Right lobe of liver (tissue), 6 donors: ENCODE results near the gene DDA1. TPM values are rescaled to one million over a fixed set of nuclear protein-coding genes. Genes with fewer than 3 reads are reported as not detected.

Experiments used
- ATAC-seq, 4 donors: fragments of 200-7000 bp; cut with Tn5 transposase; one replicate each; pipeline ENCODE4 v1.9.1; 2020; ENCODE audit warnings: mild to moderate bottlenecking in 4 of 4, moderate library complexity in 4 of 4
- DNase-seq, 3 donors: peaks; one replicate each; pipeline ENCODE4 v3.0.0-alpha.2; 2020
- H3K27ac ChIP-seq, 3 donors: fragments of 200-600 bp; one replicate each; pipeline ENCODE4 v1.8.0; 2022
- H3K27me3 ChIP-seq, 2 donors: fragments of 200-600 bp; one replicate each; pipeline ENCODE4 v1.8.0; 2022
- H3K36me3 ChIP-seq, 4 donors: fragments of 200-600 bp; sonication (generic) in 1 of 4; one replicate each; pipeline versions ENCODE4 v1.5.1 to v1.8.0; 2017 to 2022; ENCODE audit warnings: control low read depth in 1 of 4
- H3K4me1 ChIP-seq, 4 donors: fragments of 200-600 bp; sonication (generic) in 1 of 4; one replicate each; pipeline versions ENCODE4 v1.5.1 to v1.8.0; 2017 to 2022; ENCODE audit warnings: control low read depth in 1 of 4
- H3K4me3 ChIP-seq, 3 donors: fragments of 200-600 bp; one replicate each; pipeline ENCODE4 v1.8.0; 2022
- H3K9me3 ChIP-seq, 4 donors: fragments of 200-600 bp; sonication (generic) in 1 of 4; one replicate each; pipeline versions ENCODE4 v1.5.1 to v1.8.0; 2017 to 2022; ENCODE audit warnings: control low read depth in 1 of 4
- CTCF ChIP-seq, 4 donors: fragments of 200-600 bp in 3 of 4; fragments of 450-650 bp in 1 of 4; IDR thresholded peaks; one replicate each; pipeline versions ENCODE4 v1.5.1 to v1.8.0; 2016 to 2022; ENCODE audit warnings: antibody characterized with exemption in 4 of 4, mild to moderate bottlenecking in 2 of 4
- POLR2A ChIP-seq: fragments of 450-650 bp; IDR thresholded peaks from one replicate; pipeline ENCODE4 v1.6.1; 2017; ENCODE audit warnings: antibody characterized with exemption, mild to moderate bottlenecking
- WGBS: methylation state at CpG from one replicate; pipeline ENCODE4 v1.1.6; 2018; ENCODE audit warnings: low coverage, low lambda C conversion rate; ENCODE audit not compliant: insufficient coverage; ENCODE audit errors: missing lambda C conversion rate; 5-methylcytosine and 5-hydroxymethylcytosine counted together
- intact Hi-C, 2 donors: fragments of 100-400 bp; cut with DNase I; formaldehyde crosslinking; loops; one replicate each; pipeline versions ENCODE4 v1.11.2 to v1.14.1; 2022
- total RNA-seq, 6 experiments: library from RNA; depleted of rRNA in 2 of 6; stranded (reverse); fragments of >200 nt in 2 of 6; fragmentation: NEBNext Ultra II Directional in 3 of 6; extraction: Animal tissue kit (Norgen Biotek cat#: 25700) in 3 of 6; gene quantifications; one replicate each; pipeline versions ENCODE4 v1.1.0 to v1.2.4, GENCODE V29; 2016 to 2023
- donor health status: DM: no; HTN: yes; CAD: no.
- donor health status: DM: no; HTN: no; CAD: no.
- donor health status: DM: no; HTN: no; CAD: no.
- donor health status: DM: no; HTN: yes; CAD: no.
- donor health status: DM: no; HTN: yes; CAD: no.

The DDA1 gene
- total RNA-seq, 6 experiments from 2014 or later: 10.4 to 23.4 (median 14.1) TPM

DNA sequence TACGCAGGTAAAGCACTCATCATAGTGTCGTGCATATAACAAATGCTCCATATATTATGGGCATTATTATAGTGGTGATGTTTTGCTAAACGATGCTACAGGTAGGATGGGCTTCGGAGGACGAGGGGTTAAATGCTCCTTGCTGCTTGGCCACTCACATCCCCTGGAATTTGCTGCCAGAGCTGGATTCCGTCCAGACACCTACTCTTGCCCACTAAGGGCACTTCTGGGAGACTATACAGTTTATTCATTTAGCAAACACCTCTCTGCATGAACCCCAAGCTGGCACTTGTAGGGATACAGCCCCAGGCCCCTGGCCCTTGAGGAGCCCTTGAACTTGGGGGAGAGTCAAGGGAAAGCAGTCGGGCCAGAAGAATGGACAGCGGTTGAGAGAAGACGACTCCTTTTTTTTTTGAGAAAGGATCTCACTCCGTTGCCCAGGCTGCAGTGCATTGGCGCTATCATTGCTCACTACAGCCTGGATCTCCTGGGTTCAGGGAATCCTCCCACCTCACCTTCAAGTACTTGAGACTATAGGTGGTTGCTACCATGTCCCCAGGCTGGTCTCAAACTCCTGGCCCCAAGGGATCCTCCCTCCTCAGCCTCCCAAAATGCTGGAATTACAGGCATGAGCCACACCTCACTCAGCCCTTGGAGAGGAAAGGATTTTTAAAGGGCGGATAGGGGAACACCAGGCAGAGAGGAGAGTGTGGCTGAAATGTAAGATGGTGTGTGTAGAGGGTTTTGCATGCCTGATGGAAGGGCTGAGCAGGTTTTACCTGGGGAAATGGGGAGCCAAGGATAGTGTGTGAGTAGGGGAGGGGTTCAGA lies 4.8 kb upstream of the DDA1 start:
- ATAC-seq (no peak), DNase-seq (peak in 1 of 3 donors; percentile 63)
- H3K27me3 ChIP-seq: no peaks in the 10 kb centered on the region
- intact Hi-C loops: no loop called here
- peaks cover 0 to 2% (median 0%) of the 10 kb centered on the region in 4 donors for H3K36me3 ChIP-seq
- H3K4me3 ChIP-seq: no peak overlapping the region
- WGBS: 56% methylated on average over 11 of the region's 12 CpGs
- no peaks in the 10 kb centered on the region for H3K9me3 ChIP-seq
- peaks cover 0 to 31% (median 15%) of the 10 kb centered on the region in 4 donors for H3K4me1 ChIP-seq
- no peak for TF ChIP-seq CTCF (IDR thresholded peaks at IDR 0.05)
- TF ChIP-seq POLR2A: no peak
- H3K27ac ChIP-seq: peak overlapping the region; percentile 80 to 94 (median 88)

DNA sequence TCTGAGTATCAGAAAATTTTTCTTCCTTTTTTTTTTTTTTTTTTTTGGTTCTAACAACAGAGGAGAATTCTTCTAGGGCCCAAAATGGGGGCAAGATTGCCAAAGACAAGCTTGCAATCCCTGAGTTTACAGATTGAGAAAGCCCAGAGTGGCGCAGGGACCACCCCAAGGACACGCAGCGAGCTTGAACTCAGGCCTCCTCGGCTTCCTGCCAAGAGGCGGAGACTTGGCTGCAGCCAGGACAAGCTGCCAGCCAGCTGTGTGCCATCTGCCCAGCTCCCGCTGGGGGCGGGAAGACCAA lies 4.2 kb upstream of the DDA1 start:
- peaks cover 0 to 2% (median 0%) of the 10 kb centered on the region in 4 donors for H3K36me3 ChIP-seq
- H3K9me3 ChIP-seq: no peaks in the 10 kb centered on the region
- no peaks in the 10 kb centered on the region for H3K27me3 ChIP-seq
- DNase-seq (no peak), ATAC-seq (no peak)
- WGBS: no CpG with 5 or more reads among the region's 7 CpGs
- peak overlapping the region; percentile 80 to 94 (median 88) for H3K27ac ChIP-seq
- TF ChIP-seq CTCF (IDR thresholded peaks at IDR 0.05) (no peak), POLR2A (no peak)
- H3K4me3 ChIP-seq: peak overlapping the region; percentile 66 to 83 (median 77)
- intact Hi-C loops: no loop called here
- H3K4me1 ChIP-seq: peaks cover 0 to 34% (median 17%) of the 10 kb centered on the region in 4 donors

DNA sequence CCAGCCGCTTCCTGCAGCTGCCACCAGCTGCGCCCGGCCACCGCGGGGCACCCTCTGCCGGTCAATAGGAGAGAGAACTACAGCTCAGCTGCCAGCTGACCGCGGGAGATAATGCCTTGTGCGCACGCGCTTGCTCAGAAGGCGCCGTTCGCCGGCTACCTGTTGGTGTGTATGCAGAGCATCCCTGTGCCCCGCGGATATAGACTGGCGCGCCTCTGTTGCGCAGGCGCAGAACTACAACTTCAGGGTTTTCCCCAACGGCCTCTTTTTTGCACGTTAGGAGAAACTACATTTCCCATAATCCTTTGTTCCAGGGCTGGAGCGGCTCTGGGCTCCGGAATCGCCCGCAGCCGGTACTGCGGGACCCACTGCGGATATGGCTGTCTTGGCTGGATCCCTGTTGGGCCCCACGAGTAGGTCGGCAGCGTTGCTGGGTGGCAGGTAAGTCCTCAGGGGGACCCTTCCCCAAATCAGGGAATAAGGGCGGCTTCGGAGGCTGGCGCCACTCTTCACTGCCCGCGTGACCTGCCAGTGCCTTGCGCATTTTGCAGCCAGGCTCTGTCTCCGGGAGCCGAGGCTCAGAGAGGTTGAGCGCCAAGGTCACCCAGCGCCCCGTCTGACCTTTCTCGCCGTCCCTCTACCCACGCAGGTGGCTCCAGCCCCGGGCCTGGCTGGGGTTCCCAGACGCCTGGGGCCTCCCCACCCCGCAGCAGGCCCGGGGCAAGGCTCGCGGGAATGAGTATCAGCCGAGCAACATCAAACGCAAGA lies 3.7 kb upstream of the DDA1 start, which contains the start of gene MRPL34:
Gene MRPL34, plus strand, starts transcription at position 356 of the 768 bp plus-strand sequence. Its CDS starts 21 bp downstream, at position 377.
- TF ChIP-seq CTCF (IDR thresholded peaks at IDR 0.05) (peak; percentile 79 to 90 (median 87)), POLR2A (peak; percentile 81)
- Histone ChIP-seq H3K4me3 (peak within 1 kb of the TSS; percentile 66 to 83 (median 77)), H3K4me1 (peaks cover 0 to 40% (median 18%) of the 10 kb centered on the region in 4 donors), H3K9me3 (no peaks in the 10 kb centered on the region), H3K27me3 (no peaks in the 10 kb centered on the region), H3K27ac (peak within 1 kb of the TSS; percentile 80 to 94 (median 88)), H3K36me3 (peaks cover 0 to 2% (median 0%) of the 10 kb centered on the region in 4 donors)
- WGBS: 0% methylated on average over 19 of the region's 55 CpGs
- ATAC-seq (peak; percentile 69 to 77 (median 72)), DNase-seq (peak; percentile 98 to 99 (median 99))
- intact Hi-C loops: no loop called here

GRCh38 chr19:17306285-17306714 lies 3.1 kb upstream of the DDA1 start:
- ATAC-seq (no peak), DNase-seq (peak in 1 of 3 donors; percentile 68)
- no peaks in the 10 kb centered on the region for H3K9me3 ChIP-seq
- peak overlapping the region; percentile 80 to 94 (median 88) for H3K27ac ChIP-seq
- peak overlapping the region; percentile 66 to 83 (median 77) for H3K4me3 ChIP-seq
- no peaks in the 10 kb centered on the region for H3K27me3 ChIP-seq
- WGBS: 6% methylated on average over 7 of the region's 28 CpGs
- intact Hi-C loops: no loop called here
- TF ChIP-seq CTCF (IDR thresholded peaks at IDR 0.05) (no peak), POLR2A (no peak)
- no peaks in the 10 kb centered on the region for H3K36me3 ChIP-seq
- H3K4me1 ChIP-seq: peaks cover 0 to 41% (median 18%) of the 10 kb centered on the region in 4 donors
